IMR-90 (cell line): ENCODE data around the gene PRDM10. TPM values are rescaled to one million over a fixed set of nuclear protein-coding genes. Genes with fewer than 3 reads are reported as not detected.

Experiments used
- ATAC-seq: fragments of 200-7000 bp; cut with Tn5 transposase; 2 replicates; pipeline ENCODE4 v1.9.1; 2020; ENCODE audit warnings: low read depth, mild to moderate bottlenecking, moderate library complexity
- BruUV-seq: library from RNA; stranded (reverse); fragments of 400-500 nt; replicated peaks from 2 replicates; lab custom pipeline; 2021; lab: Mats Ljungman, UMichigan
- CTCF ChIA-PET: fragments of 300-600 bp; formaldehyde crosslinking; extraction: SDS; loops from one replicate; lab custom pipeline; 2021; ENCODE audit warnings: antibody characterized with exemption; lab: Yijun Ruan, JAX
- POLR2A ChIA-PET: fragments of 300-600 bp; sonication (Branson Sonifier 250); formaldehyde crosslinking; loops from one replicate; lab custom pipeline; 2022; ENCODE audit warnings: antibody characterized with exemption; ENCODE audit not compliant: unreplicated experiment; lab: Charles Lee
- DNase-seq: peaks from one replicate; pipeline ENCODE4 v3.0.0; 2013
- H2AFZ ChIP-seq: replicated peaks from 2 replicates; pipeline ENCODE3; 2013; ENCODE audit warnings: low read length, mild to moderate bottlenecking; ENCODE audit not compliant: poor library complexity
- H2AK5ac ChIP-seq: 2 replicates; pipeline ENCODE4 v1.6.1; 2013; ENCODE audit warnings: low read depth, low read length, inconsistent platforms
- H2AK9ac ChIP-seq: replicated peaks from 2 replicates; pipeline ENCODE3; 2013; ENCODE audit warnings: mild to moderate bottlenecking, low read depth, low read length, moderate library complexity; ENCODE audit not compliant: poor library complexity
- H2BK120ac ChIP-seq: 2 replicates; pipeline ENCODE4 v1.6.1; 2013; ENCODE audit warnings: low read depth, low read length, inconsistent platforms
- H2BK15ac ChIP-seq: 3 replicates; pipeline ENCODE4 v1.6.1; 2013; ENCODE audit warnings: low read depth, low read length, inconsistent platforms
- H2BK20ac ChIP-seq: 2 replicates; pipeline ENCODE4 v1.6.1; 2013; ENCODE audit warnings: low read depth, mild to moderate bottlenecking, inconsistent platforms, low read length, moderate library complexity
- H2BK5ac ChIP-seq: 2 replicates; pipeline ENCODE4 v1.6.1; 2013; ENCODE audit warnings: mild to moderate bottlenecking, low read depth, low read length, inconsistent platforms; ENCODE audit not compliant: poor library complexity, severe bottlenecking
- H3K14ac ChIP-seq: replicated peaks from 2 replicates; pipeline ENCODE4 v1.6.1; 2013; ENCODE audit warnings: low read depth, low read length, inconsistent platforms
- H3K18ac ChIP-seq: 2 replicates; pipeline ENCODE4 v1.6.1; 2013; ENCODE audit warnings: low read depth, low read length, control low read depth
- H3K23ac ChIP-seq: 2 replicates; pipeline ENCODE4 v1.6.1; 2013; ENCODE audit warnings: low read depth, low read length, inconsistent platforms
- H3K27ac ChIP-seq: 2 replicates; pipeline ENCODE4 v1.5.1; 2013; ENCODE audit warnings: mild to moderate bottlenecking, control low read depth, low read length; ENCODE audit not compliant: insufficient read depth
- H3K27me3 ChIP-seq: 2 replicates; pipeline ENCODE4 v1.6.1; 2013; ENCODE audit warnings: low read length; ENCODE audit not compliant: control insufficient read depth, insufficient read depth
- H3K36me3 ChIP-seq: 2 replicates; pipeline ENCODE4 v1.6.1; 2013; ENCODE audit warnings: low read length, mixed read lengths; ENCODE audit not compliant: control insufficient read depth, insufficient read depth
- H3K4ac ChIP-seq: 2 replicates; pipeline ENCODE4 v1.6.1; 2013; ENCODE audit warnings: low read depth, low read length, inconsistent platforms
- H3K4me1 ChIP-seq: 2 replicates; pipeline ENCODE4 v1.6.1; 2013; ENCODE audit warnings: low read length, mixed read lengths; ENCODE audit not compliant: control insufficient read depth, insufficient read depth
- H3K4me2 ChIP-seq: 2 replicates; pipeline ENCODE4 v1.6.1; 2013; ENCODE audit warnings: low read depth, mild to moderate bottlenecking, control low read depth, low read length, moderate library complexity
- H3K4me3 ChIP-seq: 2 replicates; pipeline ENCODE4 v1.5.1; 2013; ENCODE audit warnings: low read depth, mild to moderate bottlenecking, control low read depth, low read length, moderate library complexity; ENCODE audit not compliant: insufficient read depth
- H3K56ac ChIP-seq: 2 replicates; pipeline ENCODE4 v1.6.1; 2013; ENCODE audit warnings: low read length, inconsistent platforms; ENCODE audit not compliant: insufficient read depth; ENCODE audit errors: extremely low read depth
- H3K79me1 ChIP-seq, 2 experiments: 2 replicates each; pipeline ENCODE4 v1.6.1; 2013; ENCODE audit warnings: low read length in 2 of 2, inconsistent platforms in 1 of 2, low read depth in 1 of 2
- H3K9ac ChIP-seq: 2 replicates; pipeline ENCODE4 v1.6.1; 2013; ENCODE audit warnings: low read depth, low read length, control low read depth
- H3K9me1 ChIP-seq: 2 replicates; pipeline ENCODE4 v1.6.1; 2013; ENCODE audit warnings: low read length, inconsistent platforms; ENCODE audit not compliant: insufficient read depth
- H3K9me3 ChIP-seq: 2 replicates; pipeline ENCODE4 v1.6.1; 2013; ENCODE audit warnings: low read length; ENCODE audit not compliant: control insufficient read depth, insufficient read depth
- H4K20me1 ChIP-seq: 2 replicates; pipeline ENCODE4 v1.6.1; 2013; ENCODE audit warnings: low read length, inconsistent platforms; ENCODE audit not compliant: insufficient read depth
- H4K5ac ChIP-seq: 2 replicates; pipeline ENCODE4 v1.6.1; 2013; ENCODE audit warnings: mild to moderate bottlenecking, low read depth, low read length, control low read depth
- H4K8ac ChIP-seq, 2 experiments: 2 replicates each; pipeline ENCODE4 v1.6.1; 2013; ENCODE audit warnings: low read depth in 2 of 2, low read length in 2 of 2, control low read depth in 1 of 2, inconsistent platforms in 1 of 2
- H4K91ac ChIP-seq: 2 replicates; pipeline ENCODE4 v1.6.1; 2013; ENCODE audit warnings: low read depth, low read length, inconsistent platforms; ENCODE audit not compliant: insufficient read depth
- CEBPB ChIP-seq: IDR thresholded peaks from 2 replicates; pipeline ENCODE4 v1.6.1; 2012; ENCODE audit warnings: low read depth, low read length, improper control_type of control experiment
- CHD1 ChIP-seq: IDR thresholded peaks from 2 replicates; pipeline ENCODE4 v1.6.1; 2012; ENCODE audit warnings: low read depth, low read length, improper control_type of control experiment
- ELK1 ChIP-seq: fragments of 150-350 bp; IDR thresholded peaks from 2 replicates; pipeline ENCODE4 v1.6.1; 2016; ENCODE audit warnings: low read depth, mild to moderate bottlenecking, low read length, moderate library complexity, borderline replicate concordance
- FOS ChIP-seq: fragments of 150-350 bp; IDR thresholded peaks from 2 replicates; pipeline ENCODE4 v1.6.1; 2016; ENCODE audit warnings: low read depth, low read length
- MAFK ChIP-seq: IDR thresholded peaks from 2 replicates; pipeline ENCODE4 v1.6.1; 2012; ENCODE audit warnings: low read depth, low read length, improper control_type of control experiment
- MAZ ChIP-seq: IDR thresholded peaks from 2 replicates; pipeline ENCODE4 v1.6.1; 2012; ENCODE audit warnings: low read depth, mild to moderate bottlenecking, low read length, improper control_type of control experiment, moderate library complexity, borderline replicate concordance
- MXI1 ChIP-seq: IDR thresholded peaks from 2 replicates; pipeline ENCODE4 v1.6.1; 2012; ENCODE audit warnings: low read depth, mild to moderate bottlenecking, low read length, moderate library complexity, borderline replicate concordance
- NFE2L2 ChIP-seq: fragments of 150-350 bp; IDR thresholded peaks from 2 replicates; pipeline ENCODE4 v1.6.1; 2016; ENCODE audit warnings: low read depth, mild to moderate bottlenecking, low read length
- RAD21 ChIP-seq: IDR thresholded peaks from 2 replicates; pipeline ENCODE4 v1.6.1; 2012; ENCODE audit warnings: low read length, improper control_type of control experiment
- RCOR1 ChIP-seq: IDR thresholded peaks from 2 replicates; pipeline ENCODE4 v1.6.1; 2012; ENCODE audit warnings: mild to moderate bottlenecking, low read length, improper control_type of control experiment; ENCODE audit not compliant: insufficient replicate concordance
- RFX5 ChIP-seq: IDR thresholded peaks from 2 replicates; pipeline ENCODE4 v1.8.0; 2012; ENCODE audit warnings: low read depth, mild to moderate bottlenecking, low read length, moderate library complexity
- SMC3 ChIP-seq: fragments of 150-350 bp; IDR thresholded peaks from 2 replicates; pipeline ENCODE4 v1.6.1; 2016; ENCODE audit warnings: low read depth, mild to moderate bottlenecking, antibody characterized with exemption, low read length, moderate library complexity
- WGBS, 2 experiments: methylation state at CpG; one replicate each; pipeline versions ENCODE4 v1.1.5 to v1.1.7; 2013; ENCODE audit warnings: missing lambda C conversion rate in 2 of 2; ENCODE audit not compliant: insufficient read length in 1 of 2; ENCODE audit errors: extremely low coverage in 2 of 2; 5-methylcytosine and 5-hydroxymethylcytosine counted together
- dilution Hi-C: fragments of 300-500 bp; cut with HindIII; formaldehyde crosslinking; loops from one replicate; pipeline ENCODE4 v1.14.3; 2018; ENCODE audit warnings: low sequenced_read_pairs; ENCODE audit not compliant: unreplicated experiment
- in situ Hi-C: fragments of 300-500 bp; cut with MboI; formaldehyde crosslinking; loops from 3 replicates; pipeline ENCODE4 v1.14.3; 2019; ENCODE audit warnings: low sequenced_read_pairs, inconsistent platforms, mixed read lengths
- intact Hi-C: fragments of 100-400 bp; cut with micrococcal nuclease; formaldehyde crosslinking; loops from 2 replicates; pipeline ENCODE4 v1.10.0; 2022
- polyA plus RNA-seq, 3 experiments: library from polyadenylated mRNA; depleted of rRNA; stranded (reverse); fragments of >200 nt; gene quantifications; 2 replicates each; pipeline ENCODE4 v1.2.3, GENCODE V29; 2012; ENCODE audit warnings: low replicate concordance in 1 of 3
- total RNA-seq: library from RNA; depleted of rRNA; stranded (reverse); fragments of >200 nt; gene quantifications from 2 replicates; pipeline ENCODE4 v1.2.3, GENCODE V29; 2012
- TF ChIP-seq, protein P1 (sequence below): conservative IDR thresholded peaks from 2 replicates; pipeline ENCODE4 v1.5.1; 2012; ENCODE audit warnings: mild to moderate bottlenecking, low read depth, low read length, improper control_type of control experiment

PRDM10 gene
- total and polyA plus RNA-seq, 2 of the 4 experiments (the other 2 are of a cell fraction): 3.1 to 6.5 TPM

GRCh38 chr11:129853518-129854231 is 149.0 kb downstream of the PRDM10 start:
- dilution Hi-C loops (no loop called here), in situ Hi-C loops (no loop called here), intact Hi-C loops (no loop called here)
- WGBS, 2 experiments: 20% methylated on average over 2 of the region's 10 CpGs; no CpG with 5 or more reads in 1 of the 2 experiments
- Histone ChIP-seq H3K9me3 (no peaks in the 10 kb centered on the region), H3K56ac (no peak overlapping the region), H4K20me1 (no peaks in the 10 kb centered on the region), H4K5ac (no peak overlapping the region), H3K4me1 (peaks cover 5% of the 10 kb centered on the region; the same call in 1 of the 2 replicates), H3K23ac (0 out of 2 replicates have a peak overlapping the region, but pooled peaks have one; percentile 21), H2AK9ac (no peak overlapping the region), H3K4me2 (peak overlapping the region; percentile 11; the same call in 1 of the 2 replicates), H3K4me3 (no peak overlapping the region), H2BK15ac (peak overlapping the region; percentile 39; the same call in 1 of the 3 replicates), H3K4ac (peak overlapping the region; percentile 23; the same call in 1 of the 2 replicates), H3K18ac (no peak overlapping the region), H2BK20ac (no peak overlapping the region; the same call in 1 of the 2 replicates), H2BK5ac (no peak overlapping the region), H3K36me3 (peaks cover 2% of the 10 kb centered on the region; the same call in 1 of the 2 replicates), H3K9ac (no peak overlapping the region), H3K27ac (no peak overlapping the region), H4K8ac (no peak overlapping the region; a peak in 1 of 4 replicates), H2AFZ (no peak overlapping the region), H4K91ac (peak overlapping the region; percentile 62), H3K9me1 (peaks cover 3% of the 10 kb centered on the region; the same call in 1 of the 2 replicates), H2AK5ac (no peak overlapping the region), H3K79me1 (no peaks in the 10 kb centered on the region), H2BK120ac (peak overlapping the region; percentile 34; the same call in 1 of the 2 replicates), H3K27me3 (peaks cover 22% of the 10 kb centered on the region), H3K14ac (no peak overlapping the region)
- CTCF ChIA-PET: interaction anchor here (0.5 kb wide), 1 partner anchor 16 kb away, joined by 4 read pairs; no protein-coding TSS in a partner anchor
- no TSS peak for BruUV-seq
- peak; percentile 49 for DNase-seq
- TF ChIP-seq NFE2L2: no peak
- TF ChIP-seq CHD1: no peak
- TF ChIP-seq MAFK: no peak
- no peak for TF ChIP-seq MXI1
- TF ChIP-seq, protein P1, sequence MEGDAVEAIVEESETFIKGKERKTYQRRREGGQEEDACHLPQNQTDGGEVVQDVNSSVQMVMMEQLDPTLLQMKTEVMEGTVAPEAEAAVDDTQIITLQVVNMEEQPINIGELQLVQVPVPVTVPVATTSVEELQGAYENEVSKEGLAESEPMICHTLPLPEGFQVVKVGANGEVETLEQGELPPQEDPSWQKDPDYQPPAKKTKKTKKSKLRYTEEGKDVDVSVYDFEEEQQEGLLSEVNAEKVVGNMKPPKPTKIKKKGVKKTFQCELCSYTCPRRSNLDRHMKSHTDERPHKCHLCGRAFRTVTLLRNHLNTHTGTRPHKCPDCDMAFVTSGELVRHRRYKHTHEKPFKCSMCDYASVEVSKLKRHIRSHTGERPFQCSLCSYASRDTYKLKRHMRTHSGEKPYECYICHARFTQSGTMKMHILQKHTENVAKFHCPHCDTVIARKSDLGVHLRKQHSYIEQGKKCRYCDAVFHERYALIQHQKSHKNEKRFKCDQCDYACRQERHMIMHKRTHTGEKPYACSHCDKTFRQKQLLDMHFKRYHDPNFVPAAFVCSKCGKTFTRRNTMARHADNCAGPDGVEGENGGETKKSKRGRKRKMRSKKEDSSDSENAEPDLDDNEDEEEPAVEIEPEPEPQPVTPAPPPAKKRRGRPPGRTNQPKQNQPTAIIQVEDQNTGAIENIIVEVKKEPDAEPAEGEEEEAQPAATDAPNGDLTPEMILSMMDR: no peak
- no peak for TF ChIP-seq RFX5
- no peak for TF ChIP-seq RAD21
- TF ChIP-seq CEBPB: no peak
- no peak for TF ChIP-seq SMC3
- TF ChIP-seq FOS: no peak
- no peak for TF ChIP-seq RCOR1
- TF ChIP-seq ELK1: no peak
- no peak; the same call in 1 of the 2 replicates for TF ChIP-seq MAZ
- POLR2A ChIA-PET: no interaction called here
- peak; percentile 67 for ATAC-seq
